Measurements from ENCODE around the gene OR1J4.
"Not testable (repeated sequence)": the region's sequence is repeated elsewhere in the genome, so short reads cannot be mapped to it uniquely, and the experiment has no call there.

The OR1J4 gene

GRCh38 chr9:122519376-122519775, 435 bp downstream of the OR1J4 start:
- Histone ChIP-seq H3K27me3 (ENCODE audit: control insufficient read depth in 2 of 2, insufficient read depth in 2 of 2, low read length in 2 of 2) (peaks cover 0 to 3% of the 10 kb centered on the region in 2 donors), H3K4me3 (ENCODE audit: low read length in 2 of 2) (no peak overlapping the region), H3K4me1 (ENCODE audit: control insufficient read depth in 2 of 2, insufficient read depth in 2 of 2, low read length in 2 of 2) (no peaks in the 10 kb centered on the region), H3K9ac (ENCODE audit: low read depth in 1 of 2, low read length in 2 of 2) (no peak overlapping the region), H3K9me3 (ENCODE audit: control insufficient read depth in 2 of 2, low read length in 2 of 2) (peaks cover 0 to 4% of the 10 kb centered on the region in 2 donors), H3K36me3 (ENCODE audit: control insufficient read depth in 2 of 2, insufficient read depth in 2 of 2, low read length in 2 of 2) (no peaks in the 10 kb centered on the region), H3K27ac (ENCODE audit: low read depth in 2 of 2, low read length in 2 of 2) (no peak overlapping the region)

GRCh38 chr9:122526602-122527001, 7.7 kb downstream of the OR1J4 start:
- no peaks in the 10 kb centered on the region for H3K4me1 ChIP-seq (ENCODE audit: control insufficient read depth in 2 of 2, insufficient read depth in 2 of 2, low read length in 2 of 2)
- no peak overlapping the region for H3K9ac ChIP-seq (ENCODE audit: low read depth in 1 of 2, low read length in 2 of 2)
- no peaks in the 10 kb centered on the region for H3K36me3 ChIP-seq (ENCODE audit: control insufficient read depth in 2 of 2, insufficient read depth in 2 of 2, low read length in 2 of 2)
- peaks cover 3 to 5% of the 10 kb centered on the region in 2 donors for H3K27me3 ChIP-seq (ENCODE audit: control insufficient read depth in 2 of 2, insufficient read depth in 2 of 2, low read length in 2 of 2)
- H3K27ac ChIP-seq (ENCODE audit: low read depth in 2 of 2, low read length in 2 of 2): no peak overlapping the region
- no peak overlapping the region for H3K4me3 ChIP-seq (ENCODE audit: low read length in 2 of 2)
- peaks cover 0 to 3% of the 10 kb centered on the region in 2 donors for H3K9me3 ChIP-seq (ENCODE audit: control insufficient read depth in 2 of 2, low read length in 2 of 2)

DNA sequence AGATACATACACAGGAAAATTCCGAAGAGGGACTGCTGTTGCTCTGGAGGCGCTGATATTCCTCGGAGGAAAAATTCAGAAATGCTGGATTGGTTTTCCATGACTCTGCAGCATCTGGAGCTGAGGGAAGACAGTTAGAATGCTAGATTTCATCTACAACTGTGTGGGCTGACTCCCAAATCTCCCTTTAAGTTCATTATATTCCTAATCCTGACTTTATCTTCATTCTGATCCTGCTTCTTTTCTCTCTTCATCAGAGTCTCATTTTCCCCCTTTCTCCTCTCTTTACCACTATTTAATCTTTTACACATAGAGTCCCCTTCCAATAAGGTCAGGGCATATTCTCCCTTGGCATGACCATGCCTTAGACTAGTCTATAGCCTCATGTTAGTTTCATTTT, 8.3 kb downstream of the OR1J4 start, which contains the start of gene OR1N1:
Gene OR1N1 (minus strand): TSS at position 101 of the 400 bp plus-strand sequence. CDS start 0 bp downstream, at position 101.
- no peaks in the 10 kb centered on the region for H3K36me3 ChIP-seq (ENCODE audit: control insufficient read depth in 2 of 2, insufficient read depth in 2 of 2, low read length in 2 of 2)
- H3K4me1 ChIP-seq (ENCODE audit: control insufficient read depth in 2 of 2, insufficient read depth in 2 of 2, low read length in 2 of 2): no peaks in the 10 kb centered on the region
- H3K27me3 ChIP-seq (ENCODE audit: control insufficient read depth in 2 of 2, insufficient read depth in 2 of 2, low read length in 2 of 2): peaks cover 3 to 5% of the 10 kb centered on the region in 2 donors
- no peak within 1 kb of the TSS for H3K9ac ChIP-seq (ENCODE audit: low read depth in 1 of 2, low read length in 2 of 2)
- H3K9me3 ChIP-seq (ENCODE audit: control insufficient read depth in 2 of 2, low read length in 2 of 2): no peaks in the 10 kb centered on the region
- no peak within 1 kb of the TSS for H3K4me3 ChIP-seq (ENCODE audit: low read length in 2 of 2)
- no peak within 1 kb of the TSS for H3K27ac ChIP-seq (ENCODE audit: low read depth in 2 of 2, low read length in 2 of 2)

- not testable (repeated sequence) for H3K9me3 ChIP-seq (ENCODE audit: control insufficient read depth in 2 of 2, low read length in 2 of 2); H3K4me3 ChIP-seq (ENCODE audit: low read length in 2 of 2); H3K36me3 ChIP-seq (ENCODE audit: control insufficient read depth in 2 of 2, insufficient read depth in 2 of 2, low read length in 2 of 2); H3K4me1 ChIP-seq (ENCODE audit: control insufficient read depth in 2 of 2, insufficient read depth in 2 of 2, low read length in 2 of 2); H3K27ac ChIP-seq (ENCODE audit: low read depth in 2 of 2, low read length in 2 of 2); H3K27me3 ChIP-seq (ENCODE audit: control insufficient read depth in 2 of 2, insufficient read depth in 2 of 2, low read length in 2 of 2); H3K9ac ChIP-seq (ENCODE audit: low read depth in 1 of 2, low read length in 2 of 2)
Measured at GRCh38 chr9:122531157-122531556, 12.2 kb downstream of the OR1J4 start.

- Histone ChIP-seq H3K36me3 (ENCODE audit: control insufficient read depth in 2 of 2, insufficient read depth in 2 of 2, low read length in 2 of 2) (no peaks in the 10 kb centered on the region), H3K9ac (ENCODE audit: low read depth in 1 of 2, low read length in 2 of 2) (no peak overlapping the region), H3K9me3 (ENCODE audit: control insufficient read depth in 2 of 2, low read length in 2 of 2) (no peaks in the 10 kb centered on the region), H3K27me3 (ENCODE audit: control insufficient read depth in 2 of 2, insufficient read depth in 2 of 2, low read length in 2 of 2) (no peaks in the 10 kb centered on the region), H3K4me1 (ENCODE audit: control insufficient read depth in 2 of 2, insufficient read depth in 2 of 2, low read length in 2 of 2) (no peaks in the 10 kb centered on the region), H3K27ac (ENCODE audit: low read depth in 2 of 2, low read length in 2 of 2) (no peak overlapping the region), H3K4me3 (ENCODE audit: low read length in 2 of 2) (no peak overlapping the region)
Measured at GRCh38 chr9:122536134-122536533, 17.2 kb downstream of the OR1J4 start.

DNA sequence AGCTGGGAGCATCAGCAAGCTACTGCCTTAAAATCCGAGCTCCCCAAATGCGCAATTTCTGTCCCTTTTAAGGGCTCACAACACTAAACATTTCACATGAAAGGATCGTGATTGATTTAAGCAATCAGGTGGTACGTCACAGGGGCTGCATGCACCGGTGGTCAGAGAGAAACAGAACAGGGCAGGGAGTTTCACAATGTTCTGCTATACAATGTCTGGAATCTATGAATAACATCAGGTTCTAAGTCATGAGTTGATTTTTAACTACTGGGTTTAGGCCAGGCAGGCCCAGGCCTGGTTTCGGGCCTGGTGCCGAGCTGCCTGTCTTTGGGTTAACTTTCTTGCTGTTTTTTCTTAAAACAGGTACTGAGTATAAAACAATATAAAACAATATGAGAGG, 18.1 kb downstream of the OR1J4 start:
- not testable (repeated sequence) for H3K4me3 ChIP-seq (ENCODE audit: low read length in 2 of 2); H3K27me3 ChIP-seq (ENCODE audit: control insufficient read depth in 2 of 2, insufficient read depth in 2 of 2, low read length in 2 of 2)

GRCh38 chr9:122538757-122539156, 19.8 kb downstream of the OR1J4 start:
- Histone ChIP-seq H3K27me3 (ENCODE audit: control insufficient read depth in 2 of 2, insufficient read depth in 2 of 2, low read length in 2 of 2) (no peaks in the 10 kb centered on the region), H3K4me1 (ENCODE audit: control insufficient read depth in 2 of 2, insufficient read depth in 2 of 2, low read length in 2 of 2) (no peaks in the 10 kb centered on the region), H3K9ac (ENCODE audit: low read depth in 1 of 2, low read length in 2 of 2) (no peak overlapping the region), H3K9me3 (ENCODE audit: control insufficient read depth in 2 of 2, low read length in 2 of 2) (no peaks in the 10 kb centered on the region), H3K4me3 (ENCODE audit: low read length in 2 of 2) (no peak overlapping the region), H3K36me3 (ENCODE audit: control insufficient read depth in 2 of 2, insufficient read depth in 2 of 2, low read length in 2 of 2) (no peaks in the 10 kb centered on the region), H3K27ac (ENCODE audit: low read depth in 2 of 2, low read length in 2 of 2) (no peak overlapping the region)

More for the DNA sequence above, 18.1 kb downstream of the OR1J4 start:
- not testable (repeated sequence) for H3K27ac ChIP-seq (ENCODE audit: low read depth in 2 of 2, low read length in 2 of 2); H3K4me1 ChIP-seq (ENCODE audit: control insufficient read depth in 2 of 2, insufficient read depth in 2 of 2, low read length in 2 of 2); H3K36me3 ChIP-seq (ENCODE audit: control insufficient read depth in 2 of 2, insufficient read depth in 2 of 2, low read length in 2 of 2); H3K9me3 ChIP-seq (ENCODE audit: control insufficient read depth in 2 of 2, low read length in 2 of 2); H3K9ac ChIP-seq (ENCODE audit: low read depth in 1 of 2, low read length in 2 of 2)

- no peak overlapping the region for H3K4me3 ChIP-seq (ENCODE audit: low read length in 2 of 2)
- no peak overlapping the region for H3K9ac ChIP-seq (ENCODE audit: low read depth in 1 of 2, low read length in 2 of 2)
- no peaks in the 10 kb centered on the region for H3K27me3 ChIP-seq (ENCODE audit: control insufficient read depth in 2 of 2, insufficient read depth in 2 of 2, low read length in 2 of 2)
- H3K27ac ChIP-seq (ENCODE audit: low read depth in 2 of 2, low read length in 2 of 2): no peak overlapping the region
- H3K9me3 ChIP-seq (ENCODE audit: control insufficient read depth in 2 of 2, low read length in 2 of 2): no peaks in the 10 kb centered on the region
- no peaks in the 10 kb centered on the region for H3K4me1 ChIP-seq (ENCODE audit: control insufficient read depth in 2 of 2, insufficient read depth in 2 of 2, low read length in 2 of 2)
- no peaks in the 10 kb centered on the region for H3K36me3 ChIP-seq (ENCODE audit: control insufficient read depth in 2 of 2, insufficient read depth in 2 of 2, low read length in 2 of 2)
Measured at GRCh38 chr9:122546196-122546595, 27.3 kb downstream of the OR1J4 start.

DNA sequence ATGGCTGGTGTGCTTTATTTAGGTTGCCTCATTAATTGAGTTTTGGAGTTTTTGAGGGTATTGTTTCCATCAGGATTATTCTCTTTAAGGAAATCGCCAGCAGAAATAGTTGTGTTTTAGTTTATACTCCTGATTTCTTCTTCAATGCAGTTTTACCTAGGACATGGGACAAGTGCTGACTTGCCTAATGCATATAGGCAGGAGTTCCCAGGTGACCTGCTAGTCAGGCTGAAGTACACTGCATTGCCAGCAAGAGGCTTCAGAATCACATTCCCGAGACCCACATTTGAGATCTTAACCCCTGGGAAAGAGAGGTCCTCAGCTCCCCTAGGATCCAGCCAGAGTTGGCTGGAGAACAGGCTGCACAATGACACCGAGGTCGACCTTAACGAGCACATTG, 32.4 kb downstream of the OR1J4 start:
- Histone ChIP-seq H3K27ac (ENCODE audit: low read depth in 2 of 2, low read length in 2 of 2) (no peak overlapping the region), H3K27me3 (ENCODE audit: control insufficient read depth in 2 of 2, insufficient read depth in 2 of 2, low read length in 2 of 2) (peaks cover 0 to 3% of the 10 kb centered on the region in 2 donors), H3K36me3 (ENCODE audit: control insufficient read depth in 2 of 2, insufficient read depth in 2 of 2, low read length in 2 of 2) (no peaks in the 10 kb centered on the region), H3K9me3 (ENCODE audit: control insufficient read depth in 2 of 2, low read length in 2 of 2) (no peaks in the 10 kb centered on the region), H3K4me3 (ENCODE audit: low read length in 2 of 2) (no peak overlapping the region), H3K9ac (ENCODE audit: low read depth in 1 of 2, low read length in 2 of 2) (no peak overlapping the region), H3K4me1 (ENCODE audit: control insufficient read depth in 2 of 2, insufficient read depth in 2 of 2, low read length in 2 of 2) (no peaks in the 10 kb centered on the region)

- no peak within 1 kb of the TSS for H3K9ac ChIP-seq (ENCODE audit: low read depth in 1 of 2, low read length in 2 of 2)
- no peak within 1 kb of the TSS for H3K27ac ChIP-seq (ENCODE audit: low read depth in 2 of 2, low read length in 2 of 2)
- no peaks in the 10 kb centered on the region for H3K36me3 ChIP-seq (ENCODE audit: control insufficient read depth in 2 of 2, insufficient read depth in 2 of 2, low read length in 2 of 2)
- no peak within 1 kb of the TSS for H3K4me3 ChIP-seq (ENCODE audit: low read length in 2 of 2)
- H3K27me3 ChIP-seq (ENCODE audit: control insufficient read depth in 2 of 2, insufficient read depth in 2 of 2, low read length in 2 of 2): peaks cover 0 to 3% of the 10 kb centered on the region in 2 donors
- H3K4me1 ChIP-seq (ENCODE audit: control insufficient read depth in 2 of 2, insufficient read depth in 2 of 2, low read length in 2 of 2): no peaks in the 10 kb centered on the region
- no peaks in the 10 kb centered on the region for H3K9me3 ChIP-seq (ENCODE audit: control insufficient read depth in 2 of 2, low read length in 2 of 2)
Measured at GRCh38 chr9:122552812-122553211, 33.9 kb downstream of the OR1J4 start, which contains the start of gene OR1N2. TSS of gene OR1N2 (plus strand) at chr9:122553112. CDS start at chr9:122553212, 100 bp downstream.

DNA sequence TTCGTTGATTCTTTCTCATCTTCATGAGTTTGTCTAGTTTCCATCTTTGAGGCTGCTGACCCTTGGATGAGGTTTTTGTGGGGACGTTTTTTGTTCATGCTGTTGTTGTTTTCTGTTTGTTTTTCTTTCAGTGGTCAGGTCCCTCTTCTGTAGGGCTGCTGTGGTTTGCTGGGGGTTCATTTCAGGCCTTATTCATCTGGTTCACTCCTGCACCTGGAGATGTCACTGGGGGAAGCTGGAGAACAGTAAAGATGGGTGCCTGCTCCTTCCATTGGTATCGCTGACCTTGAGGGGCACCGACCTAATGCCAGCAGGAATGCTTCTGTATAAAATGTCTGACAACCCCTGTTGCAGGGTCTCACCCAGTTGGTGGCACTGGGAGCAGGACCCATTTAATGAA, 42.5 kb downstream of the OR1J4 start:
- Histone ChIP-seq H3K36me3 (ENCODE audit: control insufficient read depth in 2 of 2, insufficient read depth in 2 of 2, low read length in 2 of 2) (no peaks in the 10 kb centered on the region), H3K9me3 (ENCODE audit: control insufficient read depth in 2 of 2, low read length in 2 of 2) (no peaks in the 10 kb centered on the region), H3K4me1 (ENCODE audit: control insufficient read depth in 2 of 2, insufficient read depth in 2 of 2, low read length in 2 of 2) (no peaks in the 10 kb centered on the region), H3K27me3 (ENCODE audit: control insufficient read depth in 2 of 2, insufficient read depth in 2 of 2, low read length in 2 of 2) (no peaks in the 10 kb centered on the region), H3K27ac (ENCODE audit: low read depth in 2 of 2, low read length in 2 of 2) (no peak overlapping the region), H3K9ac (ENCODE audit: low read depth in 1 of 2, low read length in 2 of 2) (no peak overlapping the region), H3K4me3 (ENCODE audit: low read length in 2 of 2) (no peak overlapping the region)
